ENCODE data around the gene NBPF6.
A peak's percentile ranks its signal among the peaks of the same experiment; 100 is the strongest.
"Not testable (repeated sequence)": the region's sequence is repeated elsewhere in the genome, so short reads cannot be mapped to it uniquely, and the experiment has no call there.

NBPF6 gene, protein sequence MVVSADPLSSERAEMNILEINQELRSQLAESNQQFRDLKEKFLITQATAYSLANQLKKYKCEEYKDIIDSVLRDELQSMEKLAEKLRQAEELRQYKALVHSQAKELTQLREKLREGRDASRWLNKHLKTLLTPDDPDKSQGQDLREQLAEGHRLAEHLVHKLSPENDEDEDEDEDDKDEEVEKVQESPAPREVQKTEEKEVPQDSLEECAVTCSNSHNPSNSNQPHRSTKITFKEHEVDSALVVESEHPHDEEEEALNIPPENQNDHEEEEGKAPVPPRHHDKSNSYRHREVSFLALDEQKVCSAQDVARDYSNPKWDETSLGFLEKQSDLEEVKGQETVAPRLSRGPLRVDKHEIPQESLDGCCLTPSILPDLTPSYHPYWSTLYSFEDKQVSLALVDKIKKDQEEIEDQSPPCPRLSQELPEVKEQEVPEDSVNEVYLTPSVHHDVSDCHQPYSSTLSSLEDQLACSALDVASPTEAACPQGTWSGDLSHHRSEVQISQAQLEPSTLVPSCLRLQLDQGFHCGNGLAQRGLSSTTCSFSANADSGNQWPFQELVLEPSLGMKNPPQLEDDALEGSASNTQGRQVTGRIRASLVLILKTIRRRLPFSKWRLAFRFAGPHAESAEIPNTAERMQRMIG

DNA sequence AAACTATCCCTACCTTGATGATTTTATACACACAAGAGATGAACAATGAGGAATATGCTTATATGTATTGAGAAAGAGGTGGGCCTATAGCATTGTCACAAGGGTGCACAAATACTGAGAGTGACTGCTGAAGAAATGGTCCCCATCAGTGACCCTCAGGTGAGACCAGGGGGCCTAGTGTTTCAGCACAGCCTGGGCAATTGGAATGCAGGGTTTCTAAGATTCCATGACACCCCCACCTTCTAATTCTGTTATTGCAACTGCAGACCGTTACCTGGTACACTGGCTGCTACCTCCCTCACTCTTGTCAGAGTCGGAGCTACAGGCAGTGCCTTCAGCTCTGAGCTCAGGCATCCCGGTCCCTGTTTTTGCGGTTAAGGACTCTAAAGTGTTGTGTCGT lies at the start of gene NBPF6:
TSS of gene NBPF6 (plus strand) at position 301 of the 400 bp plus-strand sequence. CDS start 259 bp downstream, outside the sequence.
- DNase-seq, result not testable (repeated sequence)

- not testable (repeated sequence) for DNase-seq
Measured at GRCh38 chr1:108411098-108411833, 38.9 kb upstream of the NBPF6 start.

GRCh38 chr1:108420129-108420528 lies 30.0 kb upstream of the NBPF6 start:
- DNase-seq, result not testable (repeated sequence)

- DNase-seq, result not testable (repeated sequence)
Measured at GRCh38 chr1:108421061-108421916, 28.9 kb upstream of the NBPF6 start.

GRCh38 chr1:108426877-108427276 lies 23.3 kb upstream of the NBPF6 start:
- not testable (repeated sequence) for DNase-seq

DNA sequence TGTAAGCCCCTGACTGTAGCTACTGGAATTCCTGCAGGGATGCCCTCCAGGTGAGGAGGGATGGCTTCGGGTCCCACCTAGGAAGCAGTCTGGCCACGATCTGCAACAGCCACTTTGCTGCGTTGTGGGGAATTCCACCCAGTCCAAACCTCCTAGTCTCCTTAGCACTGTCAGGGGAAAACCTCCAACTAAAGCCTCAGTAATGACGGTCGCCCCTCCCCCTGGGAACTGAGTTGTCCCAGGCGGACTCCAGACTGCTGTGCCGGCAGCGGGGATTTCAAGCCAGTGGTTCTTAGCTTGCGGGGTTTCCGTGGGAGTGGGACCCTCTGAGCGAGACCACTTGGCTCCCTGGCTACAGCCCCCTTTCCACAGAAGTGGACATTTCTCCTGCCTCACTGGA lies 18.1 kb upstream of the NBPF6 start:
- DNase-seq, result not testable (repeated sequence)

DNA sequence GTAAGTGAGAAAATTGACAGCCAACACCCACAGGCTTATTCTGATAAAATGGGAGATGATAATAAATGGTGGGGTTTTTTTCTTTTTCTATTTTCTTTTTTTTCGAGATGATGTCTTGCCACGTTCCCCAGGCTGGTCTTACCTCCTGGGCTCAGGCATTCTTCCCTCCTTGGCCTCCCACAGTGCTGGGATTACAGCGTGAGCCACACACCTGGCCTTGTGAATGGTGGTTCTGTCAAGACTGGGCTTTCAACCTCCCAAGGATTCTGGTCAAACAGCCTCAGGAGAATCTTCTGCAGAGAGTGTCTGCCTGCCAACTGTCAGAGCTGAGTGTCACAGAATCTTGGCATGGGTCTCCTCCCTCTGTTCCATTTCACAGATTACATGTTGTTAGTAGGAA lies 16.7 kb upstream of the NBPF6 start:
- DNase-seq, result not testable (repeated sequence)

DNA sequence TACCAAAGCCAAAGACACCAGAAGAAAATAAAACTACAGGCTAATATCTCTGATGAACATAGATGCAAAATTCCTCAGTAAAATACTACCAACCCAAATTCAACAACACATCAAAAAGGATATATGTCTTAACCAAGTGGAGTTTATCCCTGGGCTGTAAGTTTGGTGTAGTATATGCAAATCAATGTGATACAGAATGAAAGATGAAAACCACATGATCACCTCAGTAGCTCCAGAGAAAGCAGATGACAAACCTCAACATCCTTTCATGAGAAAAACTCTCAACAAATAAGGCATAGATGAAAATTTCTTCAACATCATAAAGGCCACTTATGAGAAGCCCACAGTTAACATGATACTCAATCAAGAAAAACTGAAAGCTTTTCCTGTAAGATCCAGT lies 11.6 kb upstream of the NBPF6 start:
- not testable (repeated sequence) for DNase-seq

DNA sequence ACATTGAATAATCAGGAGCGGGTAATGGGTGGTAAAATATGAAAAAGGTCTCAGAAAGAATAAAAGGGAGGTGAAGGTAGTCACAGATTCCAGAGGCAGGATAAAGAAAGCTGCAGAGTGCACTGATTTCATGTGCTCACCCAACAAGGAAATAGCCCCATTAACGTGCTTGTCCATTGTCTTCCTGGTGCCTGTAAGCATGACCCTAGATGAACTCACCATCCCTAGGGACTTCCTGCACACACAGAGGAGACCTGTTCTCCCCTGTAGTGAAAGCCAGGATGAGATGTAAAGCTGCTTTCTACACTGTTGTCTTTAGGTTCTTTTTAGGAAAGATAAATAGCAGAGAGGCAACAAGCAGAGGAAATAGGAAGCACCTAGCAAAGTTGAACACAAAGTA lies 4.4 kb downstream of the NBPF6 start:
- not testable (repeated sequence) for DNase-seq

DNA sequence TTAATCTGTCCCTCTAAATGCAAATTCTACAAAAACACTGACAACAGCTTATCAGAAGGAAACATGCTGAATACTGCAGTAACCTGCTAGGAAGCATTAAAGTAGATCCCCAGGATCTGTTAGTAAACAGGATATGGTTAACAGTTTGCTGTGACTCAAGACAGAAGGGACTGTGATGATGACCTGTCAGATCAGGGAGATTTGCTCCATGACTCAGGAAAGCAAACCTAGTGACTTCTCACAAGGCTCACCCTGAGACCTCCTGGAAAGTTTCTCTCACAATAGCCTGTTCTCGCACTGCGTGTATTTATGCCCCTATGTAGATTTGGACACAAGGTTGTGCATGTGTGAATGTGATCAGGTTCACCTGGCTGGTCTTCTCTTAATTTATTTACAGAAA lies 8.5 kb downstream of the NBPF6 start:
- DNase-seq, result not testable (repeated sequence)

GRCh38 chr1:108461758-108462157 lies 11.6 kb downstream of the NBPF6 start:
- not testable (repeated sequence) for DNase-seq

- DNase-seq, result not testable (repeated sequence)
Measured at GRCh38 chr1:108463962-108464361, 13.8 kb downstream of the NBPF6 start.

DNA sequence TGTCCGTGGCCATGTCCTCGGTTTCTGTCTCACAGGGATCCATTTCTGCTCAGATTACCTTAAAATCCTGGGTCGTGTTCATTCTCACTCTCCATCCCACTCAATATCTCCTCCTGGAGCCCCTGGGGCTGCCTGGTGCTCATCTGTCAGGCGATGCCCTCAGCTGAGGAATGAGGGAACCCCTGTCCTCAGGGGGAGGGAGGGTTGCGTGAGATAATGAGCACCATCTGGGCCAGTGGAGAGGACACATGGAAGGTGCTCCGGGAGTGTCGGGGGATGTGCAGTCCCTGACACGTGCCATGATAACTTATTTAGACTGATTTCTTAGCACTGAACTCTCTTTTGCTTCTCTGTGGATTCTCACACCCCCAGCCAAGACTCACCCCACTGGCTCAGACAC lies 16.0 kb downstream of the NBPF6 start:
- DNase-seq, result not testable (repeated sequence)

GRCh38 chr1:108467155-108467554 lies 17.0 kb downstream of the NBPF6 start:
- DNase-seq, result not testable (repeated sequence)

GRCh38 chr1:108470750-108471149 lies 20.6 kb downstream of the NBPF6 start:
- DNase-seq, result not testable (repeated sequence)

DNA sequence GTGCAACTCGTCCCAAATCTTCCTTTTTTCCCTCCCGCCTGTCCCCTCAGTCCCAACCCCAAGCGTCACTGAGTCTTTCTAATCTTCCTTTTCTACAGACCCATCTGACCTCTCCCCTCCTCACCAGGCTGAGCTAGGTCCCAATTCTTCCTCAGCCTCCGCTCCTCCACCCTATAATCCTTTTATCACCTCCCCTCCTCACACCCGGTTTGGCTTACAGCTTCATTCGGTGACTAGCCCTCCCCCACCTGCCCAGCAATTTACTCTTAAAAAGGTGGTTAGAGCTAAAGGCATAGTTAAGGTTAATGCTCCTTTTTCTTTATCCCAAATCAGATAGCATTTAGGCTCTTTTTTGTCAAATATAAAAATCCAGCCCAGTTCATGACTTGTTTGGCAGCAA lies 24.4 kb downstream of the NBPF6 start:
- not testable (repeated sequence) for DNase-seq

DNA sequence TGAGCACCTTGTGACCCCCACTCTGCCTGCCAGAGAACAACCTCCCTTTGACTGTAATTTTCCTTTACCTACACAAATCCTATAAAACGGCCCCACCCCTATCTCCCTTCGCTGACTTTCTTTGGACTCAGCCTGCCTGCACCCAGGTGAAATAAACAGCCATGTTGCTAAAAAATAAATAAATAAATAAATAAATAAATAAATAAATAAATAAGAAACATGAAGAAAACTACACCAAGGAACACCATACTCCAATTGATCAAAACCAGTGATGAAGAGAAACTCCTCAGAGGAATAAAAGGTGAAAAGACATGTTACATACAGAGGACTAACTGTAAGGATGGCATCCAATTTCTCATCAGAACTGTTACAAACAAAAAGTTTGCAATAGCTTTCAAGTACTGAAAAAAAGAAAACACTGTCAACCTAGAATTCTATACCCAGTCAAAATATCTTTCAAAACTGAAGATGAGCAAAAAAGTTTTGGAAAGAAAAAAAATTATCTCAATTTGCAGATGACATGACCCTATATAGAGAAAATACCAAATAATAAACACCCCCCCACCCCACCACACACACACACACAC lies 28.4 kb downstream of the NBPF6 start:
- no peak for DNase-seq

- DNase-seq, result no peak
Measured at GRCh38 chr1:108482708-108483107, 32.6 kb downstream of the NBPF6 start.

- not testable (repeated sequence) for DNase-seq
Measured at GRCh38 chr1:108485990-108486389, 35.8 kb downstream of the NBPF6 start.

DNA sequence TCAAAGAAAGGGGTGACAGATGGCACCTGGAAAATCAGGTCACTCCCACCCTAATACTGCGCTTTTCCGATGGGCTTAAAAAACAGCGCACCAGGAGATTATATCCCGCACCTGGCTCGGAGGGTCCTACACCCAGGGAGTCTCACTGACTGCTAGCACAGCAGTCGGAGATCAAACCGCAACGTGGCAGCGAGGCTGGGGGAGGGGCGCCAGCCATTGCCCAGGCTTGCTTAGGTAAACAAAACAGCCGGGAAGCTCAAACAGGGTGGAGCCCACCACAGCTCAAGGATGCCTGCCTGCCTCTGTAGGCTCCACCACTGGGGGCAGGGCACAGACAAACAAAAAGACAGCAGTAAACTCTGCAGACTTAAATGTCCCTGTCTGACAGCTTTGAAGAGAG lies 36.6 kb downstream of the NBPF6 start:
- DNase-seq, result peak in 2 of 3 experiments; percentile 10 to 36

GRCh38 chr1:108495008-108495407 lies 44.9 kb downstream of the NBPF6 start:
- not testable (repeated sequence) for DNase-seq

DNA sequence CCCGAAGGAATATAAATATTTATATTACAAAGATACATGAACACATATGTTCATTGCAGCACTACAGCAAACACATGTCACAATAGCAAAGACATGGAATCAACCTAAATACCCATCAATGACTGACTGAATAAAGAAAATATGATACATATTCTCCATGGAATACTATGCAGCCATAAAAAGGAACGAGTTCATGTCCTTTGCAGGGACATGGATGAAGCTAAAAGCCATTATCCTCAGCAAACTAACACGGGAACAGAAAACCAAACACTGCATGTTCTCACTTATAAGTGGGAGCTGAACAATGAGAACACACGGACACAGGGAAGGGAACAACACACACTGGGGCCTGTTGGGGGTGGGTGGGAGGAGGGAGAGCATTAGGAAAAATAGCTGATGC lies 46.7 kb downstream of the NBPF6 start:
- DNase-seq, result not testable (repeated sequence)
